ENCODE measurements around the gene DIS3.
"Not testable (repeated sequence)": the region's sequence is repeated elsewhere in the genome, so short reads cannot be mapped to it uniquely, and the experiment has no call there.

Gene DIS3

GRCh38 chr13:72737033-72737432, 44.7 kb downstream of the DIS3 start:
- DNase-seq, result no peak

GRCh38 chr13:72728290-72728605, 53.5 kb downstream of the DIS3 start:
- DNase-seq, result no peak

- peak; percentile 97 for DNase-seq
These were observed 54.0 kb downstream of the DIS3 start, which contains the start of the genes BORA and MZT1 for GRCh38 chr13:72727417-72728289. Gene BORA, plus strand, starts transcription at chr13:72727923. Its CDS starts 1,018 bp downstream, at chr13:72728941. Gene MZT1, minus strand, starts transcription at chr13:72727629. Its CDS starts 27 bp downstream, at chr13:72727602.

GRCh38 chr13:72726726-72727416, 54.8 kb downstream of the DIS3 start:
- peak; percentile 71 for DNase-seq

- not testable (repeated sequence) for DNase-seq
These were observed 55.5 kb downstream of the DIS3 start for GRCh38 chr13:72726185-72726584.

GRCh38 chr13:72716776-72717175, 64.9 kb downstream of the DIS3 start:
- no peak for DNase-seq
